Activated CD4-positive, alpha-beta T cell treated with anti-CD3 and anti-CD28 coated beads, Interleukin-2, amount 10 ng/mL, durations not matched to agents 24 days and 14 days (primary cell): ENCODE measurements around the gene BRK1. TPM values are rescaled to one million over a fixed set of nuclear protein-coding genes. Genes with fewer than 3 reads are reported as not detected.
"Not testable (repeated sequence)": the region's sequence is repeated elsewhere in the genome, so short reads cannot be mapped to it uniquely, and the experiment has no call there.

Experiments
- DNase-seq: peaks from one replicate; pipeline ENCODE4 v3.0.0; 2022
- H3K27ac Mint-ChIP-seq: one replicate; pipeline ENCODE4 v1.8.0; 2022; ENCODE audit warnings: mild to moderate bottlenecking, mixed read lengths
- H3K27me3 Mint-ChIP-seq: one replicate; pipeline ENCODE4 v1.8.0; 2022; ENCODE audit warnings: mixed read lengths
- H3K36me3 Mint-ChIP-seq: one replicate; pipeline ENCODE4 v1.8.0; 2022; ENCODE audit warnings: low read depth, mild to moderate bottlenecking, mixed read lengths
- H3K4me1 Mint-ChIP-seq: one replicate; pipeline ENCODE4 v1.8.0; 2021; ENCODE audit warnings: mixed read lengths
- H3K4me3 Mint-ChIP-seq: one replicate; pipeline ENCODE4 v1.8.0; 2022; ENCODE audit warnings: mild to moderate bottlenecking, moderate library complexity, mixed read lengths
- H3K9me3 Mint-ChIP-seq: one replicate; pipeline ENCODE4 v1.8.0; 2021; ENCODE audit warnings: mixed read lengths
- intact Hi-C: fragments of 100-400 bp; cut with micrococcal nuclease; formaldehyde crosslinking; loops from one replicate; pipeline ENCODE4 v1.15.1; 2023
- total RNA-seq: library from RNA; stranded (reverse); gene quantifications from 2 replicates; pipeline ENCODE4 v1.2.3, GENCODE V29; 2022

The BRK1 gene
- total RNA-seq, 1 donor from 2014 or later, result 99.6 TPM

- H3K4me1 Mint-ChIP-seq, result peaks cover 6% of the 10 kb centered on the region
- no peak overlapping the region for H3K27ac Mint-ChIP-seq
- intact Hi-C loops, result no loop called here
- peaks cover 5% of the 10 kb centered on the region for H3K9me3 Mint-ChIP-seq
- H3K27me3 Mint-ChIP-seq, result no peaks in the 10 kb centered on the region
- no peak for DNase-seq
- peaks cover 52% of the 10 kb centered on the region for H3K36me3 Mint-ChIP-seq
- H3K4me3 Mint-ChIP-seq, result no peak overlapping the region
Observed at GRCh38 chr3:10155123-10155472, 39.6 kb downstream of the BRK1 start.

- intact Hi-C loops, result no loop called here
- Mint-ChIP-seq H3K27me3 (no peaks in the 10 kb centered on the region), H3K9me3 (peaks cover 5% of the 10 kb centered on the region), H3K27ac (peak overlapping the region; percentile 53), H3K4me3 (no peak overlapping the region), H3K4me1 (peaks cover 6% of the 10 kb centered on the region), H3K36me3 (peaks cover 46% of the 10 kb centered on the region)
- no peak for DNase-seq
Observed at GRCh38 chr3:10155658-10156057, 40.2 kb downstream of the BRK1 start.

GRCh38 chr3:10157031-10157430, 41.6 kb downstream of the BRK1 start:
- Mint-ChIP-seq H3K9me3 (peaks cover 5% of the 10 kb centered on the region), H3K27me3 (no peaks in the 10 kb centered on the region), H3K27ac (no peak overlapping the region), H3K4me1 (peaks cover 8% of the 10 kb centered on the region), H3K4me3 (no peak overlapping the region), H3K36me3 (peaks cover 36% of the 10 kb centered on the region)
- intact Hi-C loops, result no loop called here
- no peak for DNase-seq

DNA sequence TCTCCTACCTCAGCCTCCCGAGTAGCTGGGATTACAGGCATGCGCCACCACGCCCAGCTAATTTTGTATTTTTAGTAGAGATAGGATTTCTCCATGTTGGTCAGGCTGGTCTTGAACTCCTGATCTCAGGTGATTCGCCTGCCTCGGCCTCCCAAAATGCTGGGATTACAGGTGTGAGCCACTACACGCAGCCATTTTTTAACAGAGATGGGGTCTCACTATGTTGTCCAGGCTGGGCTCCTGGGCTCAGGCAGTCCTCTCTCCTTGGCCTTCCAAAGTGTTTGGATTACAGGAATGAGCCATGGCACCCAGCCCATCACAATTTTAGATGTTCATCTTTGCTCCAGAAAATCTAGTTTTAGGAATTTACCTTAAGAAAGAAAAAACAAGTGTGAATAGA, 43.1 kb downstream of the BRK1 start:
- H3K9me3 Mint-ChIP-seq, H3K4me1 Mint-ChIP-seq, H3K4me3 Mint-ChIP-seq, H3K27ac Mint-ChIP-seq, H3K27me3 Mint-ChIP-seq, DNase-seq, intact Hi-C loops: not testable (repeated sequence)
- peaks cover 24% of the 10 kb centered on the region for H3K36me3 Mint-ChIP-seq

- Mint-ChIP-seq H3K27me3 (no peaks in the 10 kb centered on the region), H3K9me3 (peaks cover 5% of the 10 kb centered on the region), H3K4me1 (peaks cover 7% of the 10 kb centered on the region), H3K27ac (no peak overlapping the region), H3K4me3 (no peak overlapping the region), H3K36me3 (peaks cover 11% of the 10 kb centered on the region)
- intact Hi-C loops, result no loop called here
- DNase-seq, result no peak
Observed at GRCh38 chr3:10160346-10160745, 44.9 kb downstream of the BRK1 start.

DNA sequence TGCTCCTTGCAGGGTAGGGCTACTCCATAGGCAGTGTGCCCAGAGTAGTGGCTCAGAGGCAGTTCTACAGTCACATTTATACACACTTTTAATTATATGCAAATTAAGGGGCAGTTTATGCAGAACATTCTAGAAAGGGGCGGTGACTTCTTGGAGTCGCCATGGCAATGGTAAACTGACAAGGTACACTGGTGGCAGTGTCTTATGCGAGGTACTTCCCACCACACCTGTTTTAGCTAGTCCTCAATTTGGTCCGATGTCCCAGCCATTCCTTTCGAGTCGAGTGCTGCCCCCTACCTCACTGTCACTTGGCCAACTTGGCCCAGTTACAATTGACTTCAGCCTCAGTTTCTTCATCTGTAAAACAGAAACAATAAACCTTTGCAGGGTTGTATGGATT, 45.5 kb downstream of the BRK1 start:
- peaks cover 5% of the 10 kb centered on the region for H3K36me3 Mint-ChIP-seq
- no peak overlapping the region for H3K27ac Mint-ChIP-seq
- H3K4me1 Mint-ChIP-seq, result peaks cover 5% of the 10 kb centered on the region
- DNase-seq, result no peak
- no peak overlapping the region for H3K4me3 Mint-ChIP-seq
- no peaks in the 10 kb centered on the region for H3K27me3 Mint-ChIP-seq
- intact Hi-C loops, result no loop called here
- peaks cover 5% of the 10 kb centered on the region for H3K9me3 Mint-ChIP-seq

GRCh38 chr3:10162185-10162584, 46.7 kb downstream of the BRK1 start:
- Mint-ChIP-seq H3K4me3 (no peak overlapping the region), H3K9me3 (no peaks in the 10 kb centered on the region), H3K36me3 (peaks cover 3% of the 10 kb centered on the region), H3K27ac (no peak overlapping the region), H3K4me1 (peaks cover 14% of the 10 kb centered on the region), H3K27me3 (no peaks in the 10 kb centered on the region)
- no peak for DNase-seq
- intact Hi-C loops, result no loop called here

GRCh38 chr3:10164201-10164545, 48.7 kb downstream of the BRK1 start:
- H3K4me3 Mint-ChIP-seq, result peak overlapping the region; percentile 73
- intact Hi-C loops, result loop anchor here (1.0 to 2.0 kb wide), 3 partner anchors 35 to 85 kb away; partner anchors contain the start of gene TATDN2
- peak overlapping the region; percentile 29 for H3K27ac Mint-ChIP-seq
- not testable (repeated sequence) for DNase-seq, H3K27me3 Mint-ChIP-seq, H3K9me3 Mint-ChIP-seq
- H3K36me3 Mint-ChIP-seq, result peaks cover 14% of the 10 kb centered on the region
- peaks cover 22% of the 10 kb centered on the region for H3K4me1 Mint-ChIP-seq

GRCh38 chr3:10164546-10165393, 49.3 kb downstream of the BRK1 start, which contains the start of gene IRAK2:
IRAK2 (plus strand) TSS chr3:10164919; CDS start chr3:10164955, 36 bp downstream.
- intact Hi-C loops, result loop anchor here (1.0 to 2.0 kb wide), 3 partner anchors 34 to 84 kb away; partner anchors contain the start of gene TATDN2
- H3K4me3 Mint-ChIP-seq, result peak within 1 kb of the TSS; percentile 81
- H3K27ac Mint-ChIP-seq, result peak within 1 kb of the TSS; percentile 29
- no peaks in the 10 kb centered on the region for H3K27me3 Mint-ChIP-seq
- peaks cover 22% of the 10 kb centered on the region for H3K4me1 Mint-ChIP-seq
- H3K36me3 Mint-ChIP-seq, result peaks cover 20% of the 10 kb centered on the region
- DNase-seq, result peak; percentile 88
- H3K9me3 Mint-ChIP-seq, result no peaks in the 10 kb centered on the region

DNA sequence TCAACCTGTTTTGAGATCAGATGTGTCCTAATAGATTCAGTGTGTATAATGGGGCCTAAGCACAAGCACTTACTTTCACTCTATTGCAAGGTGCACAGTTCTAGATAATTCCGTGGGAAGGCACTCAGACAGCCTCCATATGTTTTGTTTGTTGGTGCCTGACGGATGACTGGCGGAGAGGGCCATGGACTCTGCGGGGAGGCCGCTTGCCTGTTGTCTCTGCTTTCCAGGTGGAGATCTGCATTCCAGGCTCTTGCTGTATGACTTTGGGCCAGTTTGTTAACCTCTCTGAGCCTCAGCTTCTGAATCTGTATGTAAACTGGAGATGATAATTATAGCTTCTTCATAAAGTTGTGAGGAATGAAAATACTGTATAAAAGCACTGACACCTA, 50.7 kb downstream of the BRK1 start:
- no peaks in the 10 kb centered on the region for H3K9me3 Mint-ChIP-seq
- peaks cover 27% of the 10 kb centered on the region for H3K4me1 Mint-ChIP-seq
- no peak overlapping the region for H3K27ac Mint-ChIP-seq
- H3K36me3 Mint-ChIP-seq, result peaks cover 29% of the 10 kb centered on the region
- intact Hi-C loops, result no loop called here
- DNase-seq, result no peak
- peak overlapping the region; percentile 61 for H3K4me3 Mint-ChIP-seq
- no peaks in the 10 kb centered on the region for H3K27me3 Mint-ChIP-seq

DNA sequence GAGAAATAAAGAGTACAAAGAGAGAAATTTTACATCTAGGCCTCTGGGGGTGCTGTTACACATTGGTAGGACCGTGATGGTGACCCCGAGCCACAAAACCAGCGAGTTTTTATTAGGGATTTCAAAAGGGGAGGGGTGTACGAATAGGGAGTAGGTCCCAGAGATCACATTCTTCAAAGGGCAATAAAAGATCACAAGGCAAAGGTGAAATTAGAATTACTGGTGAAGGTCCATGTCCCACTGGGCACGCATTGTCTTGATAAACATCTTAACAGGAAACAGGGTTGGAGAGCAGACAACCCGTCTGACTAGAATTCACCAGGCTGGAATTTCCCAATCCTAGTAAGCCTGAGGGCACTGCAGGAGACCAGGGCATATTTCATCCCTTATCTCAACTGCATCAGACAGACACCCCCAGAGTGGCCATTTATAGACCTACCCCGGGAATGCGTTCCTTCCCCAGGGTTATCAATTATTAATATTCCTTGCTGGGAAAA, 53.6 kb downstream of the BRK1 start:
- no peak for DNase-seq
- no peaks in the 10 kb centered on the region for H3K9me3 Mint-ChIP-seq
- no peaks in the 10 kb centered on the region for H3K27me3 Mint-ChIP-seq
- H3K4me3 Mint-ChIP-seq, result no peak overlapping the region
- peaks cover 36% of the 10 kb centered on the region for H3K36me3 Mint-ChIP-seq
- intact Hi-C loops, result no loop called here
- H3K27ac Mint-ChIP-seq, result no peak overlapping the region
- peaks cover 31% of the 10 kb centered on the region for H3K4me1 Mint-ChIP-seq

DNA sequence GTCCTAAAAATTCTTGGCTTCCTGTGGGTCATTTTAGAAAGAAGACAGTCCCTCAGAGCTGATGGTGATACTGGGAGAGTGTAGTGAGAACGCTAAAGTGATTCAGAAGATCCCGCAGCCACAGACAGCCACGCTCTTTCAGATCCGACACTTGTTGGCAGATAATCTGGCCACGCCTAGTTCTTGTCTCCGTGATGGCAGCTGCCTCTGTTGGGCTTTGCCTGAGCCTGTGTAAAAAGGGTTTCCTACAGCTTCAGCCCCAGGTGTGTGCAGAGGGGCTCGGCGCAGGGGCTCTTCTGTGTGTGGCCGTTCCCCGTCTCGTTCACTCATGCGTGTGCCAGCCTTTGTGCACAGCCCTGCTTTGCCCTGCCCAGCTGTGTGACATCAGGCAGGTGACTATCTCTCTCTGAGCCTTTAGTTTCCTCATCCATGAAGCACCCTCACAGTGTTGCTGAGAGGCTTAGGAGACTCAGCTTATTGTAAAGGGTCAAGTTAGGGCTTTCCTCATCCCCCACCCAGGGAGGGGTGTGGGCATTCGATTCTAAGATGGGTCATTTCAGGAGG, 55.5 kb downstream of the BRK1 start:
- intact Hi-C loops, result no loop called here
- H3K4me3 Mint-ChIP-seq, result no peak overlapping the region
- H3K4me1 Mint-ChIP-seq, result peaks cover 34% of the 10 kb centered on the region
- H3K9me3 Mint-ChIP-seq, result no peaks in the 10 kb centered on the region
- peak overlapping the region; percentile 41 for H3K27ac Mint-ChIP-seq
- DNase-seq, result no peak
- peaks cover 41% of the 10 kb centered on the region for H3K36me3 Mint-ChIP-seq
- no peaks in the 10 kb centered on the region for H3K27me3 Mint-ChIP-seq

DNA sequence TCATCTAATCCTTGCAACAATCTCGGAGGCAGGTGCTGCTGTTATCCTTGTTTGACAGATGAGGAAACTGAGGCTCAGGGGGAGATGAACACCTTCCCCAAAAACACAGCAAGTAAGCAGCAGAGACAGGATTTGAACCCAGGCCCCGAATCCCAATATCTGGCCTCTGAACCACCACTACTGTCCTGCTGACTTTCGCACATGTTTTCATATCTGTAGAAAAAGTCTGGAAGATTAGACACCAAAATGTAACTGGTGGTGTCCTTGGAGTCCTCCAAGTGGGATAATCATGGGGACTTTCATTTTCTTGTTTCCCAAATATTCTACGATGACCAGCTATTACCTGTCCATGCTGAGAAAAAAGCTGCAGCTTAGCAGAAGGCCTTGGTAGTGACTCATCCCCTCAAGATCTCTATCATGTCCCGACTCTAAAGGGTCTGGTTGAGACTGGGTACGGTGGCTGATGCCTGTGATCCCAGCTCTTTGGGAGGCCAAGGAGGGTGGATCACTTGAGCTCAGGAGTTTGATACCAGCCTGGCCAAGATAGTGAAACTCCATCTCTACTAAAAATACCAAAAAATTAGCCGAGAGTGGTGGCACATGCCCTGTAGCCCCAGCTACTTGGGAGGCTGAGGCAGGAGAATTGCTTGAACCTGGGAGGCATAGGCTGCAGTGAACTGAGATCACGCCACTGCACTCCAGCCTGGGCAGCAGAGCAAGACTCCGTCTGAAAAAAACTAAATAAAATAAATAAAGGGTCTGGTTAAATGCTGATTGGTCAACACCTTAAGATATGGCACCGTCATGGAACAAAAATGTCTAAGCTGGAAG, 57.8 kb downstream of the BRK1 start:
- H3K4me1 Mint-ChIP-seq, result peaks cover 22% of the 10 kb centered on the region
- peaks cover 40% of the 10 kb centered on the region for H3K36me3 Mint-ChIP-seq
- no peaks in the 10 kb centered on the region for H3K9me3 Mint-ChIP-seq
- intact Hi-C loops, result loop anchor here (2.0 kb wide), 1 partner anchor 13 kb away; no protein-coding TSS in a partner anchor
- no peak for DNase-seq
- H3K27ac Mint-ChIP-seq, result peak overlapping the region; percentile 87
- no peaks in the 10 kb centered on the region for H3K27me3 Mint-ChIP-seq
- H3K4me3 Mint-ChIP-seq, result no peak overlapping the region
